ENCODE data around the gene IMMP2L.

The IMMP2L gene

DNA sequence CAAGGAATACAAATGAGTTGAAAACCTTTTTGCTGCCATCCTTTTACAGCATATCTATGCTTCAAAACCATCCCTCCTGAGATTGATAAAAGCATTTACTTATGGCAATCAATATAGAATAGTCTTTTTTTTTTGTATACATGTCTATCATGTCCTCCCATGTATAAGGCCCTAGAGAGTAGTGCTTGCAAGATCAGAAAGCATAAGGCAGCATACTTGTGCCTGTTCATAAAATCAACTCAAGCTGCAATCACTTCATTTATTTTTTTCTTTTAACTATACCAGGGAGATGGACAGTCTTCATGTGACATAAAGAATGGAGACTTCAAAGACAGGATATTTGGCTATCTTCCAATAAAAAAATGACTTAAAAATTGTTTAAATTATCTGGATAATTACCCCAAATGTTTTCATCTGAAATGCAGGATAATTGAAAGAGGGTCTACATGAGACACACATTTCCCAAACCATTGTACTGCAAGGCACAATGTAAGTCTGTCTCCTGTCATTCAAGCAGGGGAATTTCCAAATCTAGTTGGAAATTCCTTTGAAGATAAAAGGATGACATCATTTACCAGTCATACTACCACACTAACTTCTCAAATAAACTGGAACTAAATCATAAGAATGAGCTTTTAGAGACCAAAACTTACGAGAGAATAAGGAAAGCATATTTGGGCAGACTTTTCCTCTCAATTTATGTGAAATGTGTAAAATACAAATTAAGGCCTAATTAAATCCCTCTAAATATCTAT, 448.9 kb downstream of the IMMP2L start:
- peak overlapping the region; percentile 54 to 90 for H3K27ac Mint-ChIP-seq
- H3K27me3 Mint-ChIP-seq: no peaks in the 10 kb centered on the region
- H3K4me3 Mint-ChIP-seq: peak overlapping the region in 1 of 2 donors; percentile 70
- H3K4me1 Mint-ChIP-seq: peaks cover 55% of the 10 kb centered on the region
- DNase-seq: no peak
- no peaks in the 10 kb centered on the region for H3K9me3 Mint-ChIP-seq
- ATAC-seq: peak; percentile 81

DNA sequence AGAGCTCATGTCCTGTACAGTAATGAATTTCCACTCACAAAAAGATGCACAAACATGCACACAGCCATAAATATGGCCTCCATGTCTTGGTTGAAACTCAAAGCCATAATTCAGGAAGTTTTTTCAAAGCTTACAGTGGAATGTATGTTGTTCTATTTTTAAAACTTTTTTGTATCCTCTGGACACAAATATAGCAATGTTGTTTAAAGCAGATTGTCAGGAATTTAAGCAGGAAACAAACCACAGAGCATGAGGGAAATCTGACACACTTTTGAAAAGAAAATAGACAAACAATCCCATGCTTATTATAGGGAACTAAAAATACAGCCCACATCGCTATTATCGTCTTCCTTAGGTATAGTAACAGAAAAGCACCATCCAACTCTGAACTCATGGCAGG, 449.9 kb downstream of the IMMP2L start:
- no peaks in the 10 kb centered on the region for H3K9me3 Mint-ChIP-seq
- DNase-seq (no peak), ATAC-seq (no peak)
- no peaks in the 10 kb centered on the region for H3K27me3 Mint-ChIP-seq
- peak overlapping the region in 1 of 2 donors; percentile 77 for H3K27ac Mint-ChIP-seq
- H3K4me3 Mint-ChIP-seq: peak overlapping the region in 1 of 2 donors; percentile 70
- peaks cover 61% of the 10 kb centered on the region for H3K4me1 Mint-ChIP-seq

DNA sequence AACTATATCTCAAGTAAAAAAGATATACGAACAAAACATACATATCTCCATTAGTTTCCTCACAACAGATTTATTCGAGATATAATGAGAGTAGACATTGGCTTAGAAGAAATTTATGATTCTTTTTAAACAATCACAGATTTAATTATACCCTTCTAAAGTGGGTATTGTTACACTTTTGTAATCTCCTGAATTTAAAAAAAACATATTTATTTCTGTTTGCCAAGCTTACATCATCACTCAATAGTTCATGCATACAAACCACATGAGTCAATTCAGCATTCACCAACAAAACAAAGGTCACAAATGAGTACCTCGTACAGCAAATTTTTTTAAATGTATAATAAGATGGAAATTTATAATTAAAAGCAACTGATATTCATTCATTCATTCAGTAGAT, 453.8 kb downstream of the IMMP2L start:
- peak overlapping the region in 1 of 2 donors; percentile 48 for H3K4me3 Mint-ChIP-seq
- peaks cover 73% of the 10 kb centered on the region for H3K4me1 Mint-ChIP-seq
- DNase-seq (no peak), ATAC-seq (peak; percentile 64)
- H3K27me3 Mint-ChIP-seq: no peaks in the 10 kb centered on the region
- H3K9me3 Mint-ChIP-seq: no peaks in the 10 kb centered on the region
- peak overlapping the region in 1 of 2 donors; percentile 44 for H3K27ac Mint-ChIP-seq

DNA sequence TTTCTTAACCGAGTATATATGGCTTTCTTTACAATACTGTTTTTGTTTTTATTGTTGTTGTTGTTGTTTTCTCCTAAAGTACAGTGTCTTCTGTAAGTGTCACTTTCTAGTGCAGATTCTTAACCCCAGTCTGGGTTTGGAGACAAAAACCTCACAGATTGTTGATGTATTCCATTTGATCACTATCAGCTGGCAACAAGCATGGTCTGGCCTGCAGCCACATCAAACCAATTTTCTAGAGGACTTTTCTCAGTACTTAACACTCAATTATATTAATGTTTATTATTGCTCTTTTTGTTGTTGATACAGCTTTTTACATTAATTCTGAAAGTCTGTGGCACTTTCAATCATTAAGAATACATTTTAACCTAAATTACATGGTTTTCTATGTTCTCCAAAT, 454.3 kb downstream of the IMMP2L start:
- Mint-ChIP-seq H3K9me3 (no peaks in the 10 kb centered on the region), H3K27me3 (no peaks in the 10 kb centered on the region), H3K4me3 (peak overlapping the region in 1 of 2 donors; percentile 47), H3K27ac (no peak overlapping the region), H3K4me1 (peaks cover 73% of the 10 kb centered on the region)
- ATAC-seq: no peak
- DNase-seq: no peak

DNA sequence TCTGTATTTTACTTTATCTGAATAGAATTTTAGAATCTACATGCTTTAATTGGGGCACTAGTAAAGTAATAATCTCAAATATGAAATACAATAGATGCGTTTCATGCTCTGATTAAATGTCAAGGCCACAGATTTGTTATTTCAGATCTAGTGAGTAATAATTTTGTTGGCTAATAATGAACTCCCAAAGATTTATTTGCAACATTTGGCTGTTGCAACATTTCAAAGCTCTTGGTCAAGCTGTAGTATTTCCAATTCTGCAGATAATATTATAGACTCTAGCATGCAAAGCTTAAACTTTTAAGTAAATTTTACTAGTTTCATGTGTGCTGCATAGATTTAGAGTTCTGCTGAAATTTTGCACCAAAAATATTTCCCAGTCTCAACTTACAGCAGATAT, 454.7 kb downstream of the IMMP2L start:
- Mint-ChIP-seq H3K27ac (no peak overlapping the region), H3K9me3 (no peaks in the 10 kb centered on the region), H3K4me1 (peaks cover 72% of the 10 kb centered on the region), H3K27me3 (no peaks in the 10 kb centered on the region), H3K4me3 (no peak overlapping the region)
- ATAC-seq (no peak), DNase-seq (no peak)

DNA sequence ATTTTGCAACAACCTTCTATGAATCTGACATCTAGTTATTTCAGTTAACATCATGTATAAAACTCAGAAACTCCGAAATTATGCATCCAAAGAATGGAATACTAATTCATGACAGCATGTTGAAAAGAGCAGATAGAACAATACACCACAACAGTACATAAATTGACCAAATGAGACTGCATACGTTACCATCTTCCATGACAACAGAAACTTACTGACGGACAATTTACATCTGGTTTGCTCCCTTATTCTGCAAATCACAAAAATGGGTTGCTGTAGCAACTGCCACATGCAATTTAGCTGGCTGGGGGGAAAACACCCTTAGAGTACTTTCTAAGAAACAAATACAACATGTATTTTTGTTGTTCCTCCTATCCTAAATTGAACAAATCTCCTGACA, 457.0 kb downstream of the IMMP2L start:
- Mint-ChIP-seq H3K27me3 (no peaks in the 10 kb centered on the region), H3K9me3 (no peaks in the 10 kb centered on the region), H3K4me3 (no peak overlapping the region), H3K27ac (no peak overlapping the region), H3K4me1 (peaks cover 76% of the 10 kb centered on the region)
- ATAC-seq (no peak), DNase-seq (no peak)

DNA sequence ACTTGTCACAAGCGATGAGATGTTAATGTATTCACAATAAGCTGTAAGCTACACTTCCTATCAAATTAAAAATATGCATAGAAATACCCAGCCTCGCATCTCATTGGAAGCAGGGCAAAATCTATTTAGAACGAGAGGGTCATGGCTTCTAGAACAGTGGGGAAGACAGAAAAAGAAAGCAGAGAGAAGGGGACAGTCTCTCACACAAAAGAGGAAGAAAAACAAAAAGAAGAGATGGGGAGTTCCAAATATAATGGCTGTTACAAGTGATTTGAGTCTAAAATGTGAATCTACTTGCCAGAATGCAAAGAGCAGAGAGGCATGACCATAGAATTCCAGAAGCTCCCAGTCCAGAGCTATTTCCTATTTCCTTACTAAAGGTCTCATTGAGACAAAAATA, 457.6 kb downstream of the IMMP2L start:
- DNase-seq: no peak
- peak overlapping the region in 1 of 2 donors; percentile 96 for H3K27ac Mint-ChIP-seq
- H3K9me3 Mint-ChIP-seq: no peaks in the 10 kb centered on the region
- H3K4me3 Mint-ChIP-seq: peak overlapping the region; percentile 2 to 83
- H3K27me3 Mint-ChIP-seq: no peaks in the 10 kb centered on the region
- ATAC-seq: no peak
- H3K4me1 Mint-ChIP-seq: peaks cover 79% of the 10 kb centered on the region

DNA sequence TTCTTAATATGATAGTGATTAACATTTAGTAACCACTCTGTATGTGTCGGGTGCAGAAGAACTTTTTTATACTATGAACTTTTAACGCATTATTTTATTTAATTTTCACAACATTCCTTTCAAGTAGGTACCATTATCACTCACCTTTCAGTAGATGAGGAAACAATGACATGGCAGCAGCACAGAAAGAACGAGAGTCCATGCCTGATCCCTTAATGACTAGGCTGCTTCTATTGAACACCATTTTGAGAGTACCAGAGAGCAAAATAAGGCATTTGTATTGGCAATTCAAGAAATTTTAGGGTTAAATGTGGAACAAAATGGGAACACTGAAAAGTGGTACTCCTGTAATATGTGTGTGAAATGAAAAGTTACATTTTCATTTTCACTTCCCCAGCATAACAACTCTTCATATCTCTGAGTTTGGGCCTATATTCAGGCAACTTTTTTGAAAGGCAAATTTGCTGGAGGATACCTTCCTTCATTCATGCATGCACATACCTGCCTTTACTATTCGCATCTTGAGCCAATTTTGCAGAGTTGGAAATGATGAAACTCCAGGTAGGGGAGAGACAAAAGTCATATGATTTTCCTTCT, 458.5 kb downstream of the IMMP2L start:
- Mint-ChIP-seq H3K27ac (peak overlapping the region; percentile 34 to 96), H3K4me1 (peaks cover 81% of the 10 kb centered on the region), H3K27me3 (no peaks in the 10 kb centered on the region), H3K4me3 (peak overlapping the region; percentile 41 to 83), H3K9me3 (no peaks in the 10 kb centered on the region)
- no peak for DNase-seq
- peak; percentile 71 for ATAC-seq

DNA sequence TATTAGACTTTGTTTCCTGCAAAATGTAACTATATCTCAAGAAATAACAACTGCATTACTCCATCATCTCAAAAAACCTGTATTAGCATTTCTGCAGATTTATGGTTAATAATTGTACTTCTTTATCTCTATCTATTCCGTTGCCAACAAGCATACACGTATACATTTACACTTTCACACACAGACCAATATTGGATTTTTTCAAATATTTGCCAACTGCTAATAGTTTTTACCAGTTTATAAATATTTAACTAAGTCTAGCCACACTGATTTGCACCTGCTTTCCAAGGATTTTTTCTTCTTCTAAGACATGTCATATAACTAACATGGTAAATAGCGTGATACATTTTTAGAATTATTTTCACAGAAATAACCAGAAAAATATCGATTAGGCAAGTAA, 459.2 kb downstream of the IMMP2L start:
- peaks cover 77% of the 10 kb centered on the region for H3K4me1 Mint-ChIP-seq
- H3K27ac Mint-ChIP-seq: peak overlapping the region in 1 of 2 donors; percentile 96
- no peaks in the 10 kb centered on the region for H3K9me3 Mint-ChIP-seq
- DNase-seq (no peak), ATAC-seq (no peak)
- peak overlapping the region; percentile 44 to 83 for H3K4me3 Mint-ChIP-seq
- no peaks in the 10 kb centered on the region for H3K27me3 Mint-ChIP-seq

DNA sequence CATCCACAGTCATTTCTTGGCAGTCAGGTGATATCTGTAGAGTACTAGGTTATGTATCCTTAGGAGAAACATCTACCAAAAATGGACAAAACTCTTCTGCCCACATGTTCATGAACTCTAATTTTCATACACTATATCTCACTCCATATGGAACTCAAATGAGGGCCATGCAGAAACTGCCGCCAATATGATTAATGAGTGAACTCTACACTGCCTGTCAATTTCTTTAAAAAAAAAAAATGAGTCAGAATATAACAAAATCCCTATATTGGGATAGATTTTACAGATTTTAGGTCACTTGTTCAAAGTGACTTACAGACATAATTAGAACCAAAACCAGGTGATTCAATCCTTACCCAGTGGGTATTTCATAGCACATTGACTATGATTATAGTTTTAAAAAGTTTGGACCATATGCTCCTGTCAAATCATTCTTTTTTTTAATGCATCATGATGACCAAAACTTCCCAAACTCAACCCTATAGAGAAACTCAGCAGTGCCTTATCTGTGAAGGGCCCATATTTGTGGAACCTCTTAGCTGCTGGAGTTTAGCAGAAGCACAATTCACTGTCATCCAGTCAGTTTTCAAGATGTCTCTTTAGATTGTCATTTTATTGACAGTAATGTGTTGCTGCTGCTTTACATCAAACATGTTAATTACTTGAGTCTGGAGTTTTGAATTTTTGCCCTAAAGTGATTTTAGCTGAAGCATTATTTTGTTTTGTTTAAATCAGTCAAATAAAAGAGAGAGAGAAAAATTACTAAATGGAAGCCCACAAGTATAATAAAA, 460.2 kb downstream of the IMMP2L start:
- ATAC-seq: peak; percentile 51
- Mint-ChIP-seq H3K4me3 (peak overlapping the region in 1 of 2 donors; percentile 55), H3K27ac (peak overlapping the region in 1 of 2 donors; percentile 83), H3K9me3 (no peaks in the 10 kb centered on the region), H3K4me1 (peaks cover 72% of the 10 kb centered on the region), H3K27me3 (no peaks in the 10 kb centered on the region)
- no peak for DNase-seq

DNA sequence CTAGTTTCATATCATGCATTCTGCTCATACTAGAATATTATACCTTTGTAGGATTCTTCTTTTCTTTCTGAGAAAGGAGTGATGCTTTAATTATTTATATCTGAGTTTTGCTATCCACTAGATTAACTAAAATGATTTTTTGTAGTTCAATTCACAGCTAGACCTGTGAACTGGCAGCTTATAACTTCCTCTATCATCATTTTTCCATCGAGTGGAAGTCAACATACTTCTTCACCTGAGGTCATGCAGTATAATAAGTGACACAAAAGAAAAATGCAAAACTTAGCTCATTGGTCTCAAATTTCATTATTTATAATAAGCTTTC, 463.4 kb downstream of the IMMP2L start:
- peak; percentile 37 for ATAC-seq
- Mint-ChIP-seq H3K4me3 (peak overlapping the region; percentile 5 to 97), H3K4me1 (peaks cover 55% of the 10 kb centered on the region)

DNA sequence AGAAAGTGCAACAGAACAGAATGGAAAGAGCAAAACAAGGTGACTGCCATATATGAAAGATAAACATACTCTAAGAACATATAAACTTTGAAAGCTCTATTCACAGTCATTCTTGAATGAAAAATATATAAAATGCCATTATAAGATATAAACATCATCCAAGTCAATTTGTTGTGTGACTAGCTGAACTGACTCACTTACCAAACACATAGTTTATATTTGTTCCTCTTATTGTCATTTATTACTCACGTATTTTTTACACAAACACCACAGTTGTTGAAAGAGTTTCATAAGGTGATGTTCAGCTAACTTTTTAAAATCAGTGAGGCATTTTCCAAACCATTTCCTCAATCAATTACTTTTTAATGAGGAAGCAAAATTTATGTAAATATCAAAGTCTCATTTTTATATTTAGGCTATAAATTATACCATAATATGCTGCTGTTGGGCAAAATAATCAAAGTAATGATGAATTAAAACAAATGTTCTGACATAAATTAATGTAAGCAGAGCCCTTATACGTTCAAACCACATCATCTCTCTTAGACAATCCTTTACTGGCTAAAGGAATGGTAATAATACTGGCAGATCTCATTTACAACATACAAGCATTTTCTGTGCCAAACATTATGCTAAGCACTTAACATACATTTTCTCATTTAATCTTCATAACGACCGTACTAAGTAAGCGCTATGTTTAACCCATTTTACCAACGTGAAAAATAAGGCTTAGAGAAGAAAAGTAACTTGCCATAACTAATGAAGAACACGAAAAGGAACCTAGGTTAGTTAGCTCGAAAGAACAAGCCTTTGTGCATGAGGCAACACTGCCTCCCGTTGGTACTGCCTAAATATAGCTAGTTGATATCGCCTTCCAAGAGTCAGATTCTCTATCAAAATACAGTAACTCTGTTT, 464.0 kb downstream of the IMMP2L start:
- peak in 1 of 2 donors; percentile 65 for DNase-seq
- H3K9me3 Mint-ChIP-seq: no peaks in the 10 kb centered on the region
- peak; percentile 86 for ATAC-seq
- peak overlapping the region in 1 of 2 donors; percentile 94 for H3K27ac Mint-ChIP-seq
- no peaks in the 10 kb centered on the region for H3K27me3 Mint-ChIP-seq
- peak overlapping the region; percentile 47 to 97 for H3K4me3 Mint-ChIP-seq
- peaks cover 49% of the 10 kb centered on the region for H3K4me1 Mint-ChIP-seq

More for the DNA sequence above, 463.4 kb downstream of the IMMP2L start:
- no peak for DNase-seq
- H3K27ac Mint-ChIP-seq: no peak overlapping the region
- H3K9me3 Mint-ChIP-seq: no peaks in the 10 kb centered on the region
- H3K27me3 Mint-ChIP-seq: no peaks in the 10 kb centered on the region

DNA sequence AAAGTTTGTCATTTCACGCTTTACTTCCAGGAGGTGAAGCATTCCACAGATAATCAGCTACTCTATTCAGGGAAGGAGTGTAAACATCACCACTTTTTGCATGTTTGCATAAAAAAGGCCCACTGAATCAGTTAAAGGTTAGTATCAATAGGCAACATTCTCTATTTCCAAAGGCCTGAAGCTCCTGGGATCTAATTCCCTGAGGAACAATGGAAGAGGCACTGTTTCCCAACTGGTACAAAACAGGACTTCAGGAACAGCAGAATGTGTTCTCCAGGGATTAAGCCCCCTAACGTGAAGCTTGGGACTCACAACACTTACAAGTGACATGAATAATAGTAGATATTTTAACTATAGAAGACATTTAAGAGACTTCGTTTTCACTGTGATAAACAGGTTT, 465.3 kb downstream of the IMMP2L start:
- Mint-ChIP-seq H3K27me3 (no peaks in the 10 kb centered on the region), H3K4me3 (peak overlapping the region; percentile 84 to 97), H3K4me1 (peaks cover 37% of the 10 kb centered on the region), H3K9me3 (no peaks in the 10 kb centered on the region), H3K27ac (peak overlapping the region in 1 of 2 donors; percentile 72)
- ATAC-seq (no peak), DNase-seq (no peak)

DNA sequence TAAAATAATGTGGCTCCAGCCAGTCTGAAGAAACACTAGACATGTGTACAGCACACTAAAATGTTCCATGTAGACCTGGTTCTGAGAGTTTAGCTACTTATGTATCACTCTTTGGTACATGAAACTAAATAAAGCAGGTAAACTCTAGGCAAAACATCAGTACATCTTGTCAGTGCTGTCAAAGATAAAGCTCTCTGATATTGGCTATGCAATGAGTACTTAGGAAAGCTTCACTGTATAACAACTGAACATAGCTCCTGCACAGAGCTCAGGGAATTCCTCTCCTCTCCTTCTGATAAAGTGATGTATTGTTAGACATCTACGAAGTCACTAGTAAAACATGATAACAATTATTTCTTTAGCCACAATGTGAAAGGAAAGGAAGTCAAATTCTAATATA, 467.9 kb downstream of the IMMP2L start:
- peak overlapping the region; percentile 86 to 99 for H3K27ac Mint-ChIP-seq
- no peak for DNase-seq
- H3K27me3 Mint-ChIP-seq: no peaks in the 10 kb centered on the region
- peaks cover 24% of the 10 kb centered on the region for H3K4me1 Mint-ChIP-seq
- H3K4me3 Mint-ChIP-seq: peak overlapping the region; percentile 84 to 97
- no peak for ATAC-seq
- no peaks in the 10 kb centered on the region for H3K9me3 Mint-ChIP-seq

DNA sequence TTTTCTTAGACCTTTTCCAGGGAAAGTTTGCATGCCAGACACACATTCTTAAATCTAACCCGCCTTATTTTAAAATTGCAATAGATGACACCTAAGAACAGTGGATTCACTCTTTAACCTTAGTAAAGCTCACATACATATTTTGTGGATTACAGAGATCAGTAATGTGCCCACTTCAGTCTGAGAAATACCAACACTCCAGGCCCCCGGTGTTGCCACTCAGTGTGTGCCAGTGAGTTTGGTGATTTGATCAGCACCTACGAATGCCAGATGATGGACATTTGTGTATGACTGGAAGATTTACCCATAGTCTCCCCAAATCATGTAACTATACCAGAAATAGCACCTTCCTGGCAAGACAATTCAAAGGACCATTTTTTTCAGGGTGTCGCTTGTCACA, 468.8 kb downstream of the IMMP2L start:
- no peak for ATAC-seq
- Mint-ChIP-seq H3K4me1 (peaks cover 22% of the 10 kb centered on the region), H3K27me3 (no peaks in the 10 kb centered on the region), H3K9me3 (no peaks in the 10 kb centered on the region), H3K4me3 (peak overlapping the region; percentile 84 to 97), H3K27ac (peak overlapping the region; percentile 86 to 99)
- no peak for DNase-seq
